Hindlimb muscle (tissue), 1 donor: ENCODE data around the gene SESTD1. TPM values are rescaled to one million over a fixed set of nuclear protein-coding genes. Genes with fewer than 3 reads are reported as not detected.

Experiments
- DNase-seq: peaks from one replicate; pipeline ENCODE4 v3.0.0-alpha.2; 2013
- polyA plus RNA-seq: library from polyadenylated mRNA; unstranded; fragments of 120-200 nt; gene quantifications from one replicate; pipeline ENCODE4 v1.2.1, GENCODE V29; 2013; ENCODE audit not compliant: insufficient read length

Gene SESTD1, protein sequence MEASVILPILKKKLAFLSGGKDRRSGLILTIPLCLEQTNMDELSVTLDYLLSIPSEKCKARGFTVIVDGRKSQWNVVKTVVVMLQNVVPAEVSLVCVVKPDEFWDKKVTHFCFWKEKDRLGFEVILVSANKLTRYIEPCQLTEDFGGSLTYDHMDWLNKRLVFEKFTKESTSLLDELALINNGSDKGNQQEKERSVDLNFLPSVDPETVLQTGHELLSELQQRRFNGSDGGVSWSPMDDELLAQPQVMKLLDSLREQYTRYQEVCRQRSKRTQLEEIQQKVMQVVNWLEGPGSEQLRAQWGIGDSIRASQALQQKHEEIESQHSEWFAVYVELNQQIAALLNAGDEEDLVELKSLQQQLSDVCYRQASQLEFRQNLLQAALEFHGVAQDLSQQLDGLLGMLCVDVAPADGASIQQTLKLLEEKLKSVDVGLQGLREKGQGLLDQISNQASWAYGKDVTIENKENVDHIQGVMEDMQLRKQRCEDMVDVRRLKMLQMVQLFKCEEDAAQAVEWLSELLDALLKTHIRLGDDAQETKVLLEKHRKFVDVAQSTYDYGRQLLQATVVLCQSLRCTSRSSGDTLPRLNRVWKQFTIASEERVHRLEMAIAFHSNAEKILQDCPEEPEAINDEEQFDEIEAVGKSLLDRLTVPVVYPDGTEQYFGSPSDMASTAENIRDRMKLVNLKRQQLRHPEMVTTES
- 36.0 TPM for polyA plus RNA-seq

GRCh38 chr2:179264368-179265081, at the start of gene SESTD1:
SESTD1 (minus strand) TSS chr2:179264832; CDS start chr2:179191841, 72,991 bp downstream.
- peak; percentile 78 for DNase-seq

GRCh38 chr2:179313057-179313456, 48.4 kb upstream of the SESTD1 start:
- DNase-seq: no peak

DNA sequence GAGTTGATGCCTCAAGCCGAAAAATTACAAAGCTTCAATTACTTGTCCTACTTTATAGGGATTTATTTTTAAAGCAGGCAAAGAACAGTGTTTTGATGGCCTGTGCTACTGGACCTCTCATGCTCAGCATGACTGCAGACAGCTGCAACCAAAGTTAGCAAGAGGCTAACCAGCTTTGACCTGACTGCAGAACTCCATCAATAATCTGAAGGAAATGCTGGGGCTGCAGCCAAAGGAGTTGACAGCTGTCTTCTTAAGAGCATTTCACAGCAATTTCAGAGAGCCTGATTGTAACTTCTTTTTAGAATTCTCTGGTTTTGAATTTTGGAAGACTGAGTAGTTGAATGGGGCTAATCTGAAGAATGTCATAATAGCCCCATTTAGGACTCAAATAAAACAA, 46.5 kb upstream of the SESTD1 start:
- peak; percentile 39 for DNase-seq

DNA sequence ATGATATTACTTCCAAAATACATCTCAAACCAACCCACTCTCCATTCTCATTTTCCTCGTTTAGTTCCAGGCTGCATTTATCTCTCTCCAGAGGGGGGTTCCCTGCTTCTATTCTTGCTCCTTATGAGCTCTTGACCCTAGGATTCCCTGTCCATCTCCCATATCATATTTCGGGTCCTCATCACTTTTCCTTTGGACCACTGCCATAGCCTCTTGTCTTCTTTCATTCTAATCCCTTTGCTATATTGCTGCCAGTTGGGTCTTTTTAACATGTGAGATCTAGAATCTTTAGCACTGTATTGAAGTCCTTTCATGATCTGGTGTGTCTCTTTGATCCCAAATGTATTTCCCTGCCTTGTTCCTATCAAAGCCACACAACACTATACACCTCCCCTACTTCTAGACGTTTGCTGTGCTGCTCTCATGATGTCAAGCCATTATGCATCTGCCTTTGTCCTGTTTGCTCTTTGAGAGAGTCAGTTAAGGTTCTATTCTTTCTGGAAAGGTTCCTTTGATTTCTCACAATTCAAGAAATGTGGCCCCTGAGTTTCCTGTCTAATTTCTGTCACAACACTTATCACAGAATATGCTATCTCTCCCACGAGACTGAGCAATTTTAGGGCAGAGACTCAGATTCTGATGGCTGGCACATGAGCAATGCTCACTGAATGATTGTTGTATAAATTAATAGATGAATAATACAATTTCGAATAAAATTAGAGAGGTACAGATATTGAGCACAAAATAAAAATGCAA, 43.2 kb upstream of the SESTD1 start:
- DNase-seq: no peak

- DNase-seq: no peak
These were observed 40.5 kb upstream of the SESTD1 start for GRCh38 chr2:179305125-179305524.

DNA sequence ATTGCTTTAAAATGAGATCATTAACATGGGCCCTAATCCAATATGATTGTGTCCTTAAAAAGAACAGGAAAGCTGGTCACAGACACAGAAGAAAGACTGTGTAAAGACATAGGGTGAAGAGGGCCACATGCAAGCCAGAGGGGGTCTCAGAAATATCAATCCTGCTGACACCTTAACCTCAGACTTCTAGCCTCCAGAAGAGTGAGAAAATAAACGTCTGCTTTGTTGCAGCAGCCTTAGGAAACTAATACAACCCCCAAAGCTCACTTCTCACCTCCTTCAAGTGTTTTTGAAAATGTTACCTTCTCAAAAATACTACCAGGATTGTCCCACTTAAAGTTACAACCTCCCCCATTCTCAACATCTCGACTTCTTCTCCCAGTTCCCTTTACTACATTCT, 39.8 kb upstream of the SESTD1 start:
- DNase-seq: no peak

GRCh38 chr2:179302764-179303571, 38.3 kb upstream of the SESTD1 start:
- peak; percentile 52 for DNase-seq

- DNase-seq: no peak
These were observed 37.5 kb upstream of the SESTD1 start for GRCh38 chr2:179302149-179302548.

DNA sequence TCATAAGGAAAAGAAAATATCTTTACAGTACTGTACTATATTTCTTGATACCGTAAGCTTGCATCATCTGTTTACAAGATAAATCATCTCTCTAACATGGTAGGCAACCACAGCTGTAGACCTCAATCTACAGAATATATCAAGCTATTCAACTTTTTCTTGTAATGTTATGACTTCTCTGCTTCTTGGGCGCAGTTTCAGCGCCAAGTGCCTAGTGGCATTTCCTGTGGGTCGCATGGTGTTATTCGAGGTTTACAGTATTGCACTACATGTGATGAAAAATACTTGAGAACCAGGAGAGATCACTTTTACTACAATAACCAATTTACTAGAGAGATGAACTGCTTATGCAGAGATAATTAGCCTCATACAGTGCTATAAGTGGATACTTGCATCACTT, 34.0 kb upstream of the SESTD1 start:
- no peak for DNase-seq

DNA sequence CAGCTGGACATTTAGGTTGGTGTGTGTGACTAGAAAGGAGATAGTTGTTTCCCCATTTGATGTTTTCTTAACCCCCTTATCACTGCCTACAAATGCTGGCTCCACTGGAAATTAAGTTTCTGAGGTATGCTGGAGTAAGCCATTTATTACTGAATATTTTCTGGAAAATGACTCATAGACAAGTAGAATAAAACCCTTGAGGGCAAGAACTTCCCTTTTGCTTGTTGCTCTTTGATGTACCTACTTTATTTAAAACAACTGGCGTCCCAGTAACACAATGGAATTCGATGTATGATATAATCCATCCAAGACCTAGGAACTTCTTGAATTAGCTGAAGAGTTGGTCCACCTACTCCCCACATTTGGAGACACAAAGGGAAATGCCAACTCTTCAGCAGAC, 33.3 kb upstream of the SESTD1 start:
- DNase-seq: no peak

- no peak for DNase-seq
These were observed 25.7 kb upstream of the SESTD1 start for GRCh38 chr2:179290329-179290728.

DNA sequence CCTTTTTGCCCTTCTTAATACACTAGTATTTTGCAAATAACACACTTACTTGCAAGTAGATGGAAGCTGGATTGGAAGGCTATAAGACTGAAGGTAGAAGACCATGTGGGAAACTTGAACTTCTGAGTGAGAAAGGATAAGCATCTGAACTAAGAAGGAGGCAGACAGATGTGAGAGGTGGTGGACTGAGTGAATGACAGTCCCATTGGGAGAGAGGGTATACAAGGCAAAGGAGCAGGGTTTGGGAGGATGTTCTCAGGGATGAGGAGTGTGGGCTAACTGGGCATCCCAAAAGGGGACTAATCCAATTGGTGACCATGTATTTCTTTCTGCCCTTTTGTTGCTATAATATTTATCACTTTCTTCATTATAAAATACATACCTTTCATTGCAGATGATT, 20.4 kb upstream of the SESTD1 start:
- DNase-seq: no peak

DNA sequence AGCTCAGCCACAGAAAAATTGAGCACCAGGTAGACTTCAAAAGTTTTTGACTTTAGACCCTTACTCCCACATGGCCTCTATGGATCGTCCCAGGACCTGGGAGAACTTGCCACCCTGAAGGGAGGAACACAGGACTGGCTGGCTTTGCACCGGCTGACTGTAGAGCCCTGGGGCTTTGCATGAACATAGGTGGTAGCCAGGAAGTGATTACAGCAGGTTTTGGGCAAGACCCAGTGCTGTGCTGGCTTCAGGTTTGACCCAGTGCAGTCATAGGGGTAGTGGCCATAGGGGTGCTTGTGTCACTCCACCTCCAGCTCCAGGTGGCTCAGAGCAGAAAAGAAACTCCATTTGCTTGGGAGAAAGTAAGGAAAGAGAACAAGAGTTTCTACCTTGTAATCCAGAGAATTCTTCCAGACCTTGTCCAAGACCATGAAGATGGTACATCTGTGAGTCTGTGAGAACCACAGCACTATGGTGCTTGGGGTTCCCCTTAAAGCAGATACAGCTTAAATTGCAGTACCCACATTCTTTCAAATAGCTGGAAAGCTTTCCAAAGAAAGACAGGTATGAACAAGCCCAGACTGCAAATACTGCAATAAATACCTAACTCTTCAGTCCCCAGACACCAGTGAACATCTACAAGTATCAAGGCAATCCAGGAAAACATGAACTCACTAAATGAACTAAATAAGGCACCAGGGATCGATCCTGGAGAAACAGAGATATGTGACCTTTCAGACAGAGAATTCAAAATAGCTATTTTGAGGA, 13.0 kb upstream of the SESTD1 start:
- no peak for DNase-seq

GRCh38 chr2:179275253-179276012, 10.8 kb upstream of the SESTD1 start:
- no peak for DNase-seq

DNA sequence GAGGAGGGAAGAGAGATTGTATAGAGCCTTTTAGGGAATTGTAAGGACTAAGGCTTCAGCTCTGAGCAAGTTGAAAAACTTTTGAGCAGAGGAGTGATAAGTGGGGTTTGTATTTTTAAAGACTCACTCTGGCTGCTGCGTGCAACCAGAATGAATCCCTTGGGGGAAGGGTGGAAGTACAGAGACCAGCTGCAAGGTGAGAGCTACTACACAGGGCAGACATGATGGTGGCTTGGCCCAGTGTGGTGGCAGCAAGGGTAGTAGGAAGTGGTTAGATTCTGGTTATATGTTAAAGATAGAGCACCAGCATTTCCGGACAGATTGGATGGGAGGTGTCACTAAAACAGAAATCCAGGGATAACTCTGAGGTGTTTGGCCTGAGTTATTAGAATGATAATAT, 10.1 kb upstream of the SESTD1 start:
- DNase-seq: no peak

DNA sequence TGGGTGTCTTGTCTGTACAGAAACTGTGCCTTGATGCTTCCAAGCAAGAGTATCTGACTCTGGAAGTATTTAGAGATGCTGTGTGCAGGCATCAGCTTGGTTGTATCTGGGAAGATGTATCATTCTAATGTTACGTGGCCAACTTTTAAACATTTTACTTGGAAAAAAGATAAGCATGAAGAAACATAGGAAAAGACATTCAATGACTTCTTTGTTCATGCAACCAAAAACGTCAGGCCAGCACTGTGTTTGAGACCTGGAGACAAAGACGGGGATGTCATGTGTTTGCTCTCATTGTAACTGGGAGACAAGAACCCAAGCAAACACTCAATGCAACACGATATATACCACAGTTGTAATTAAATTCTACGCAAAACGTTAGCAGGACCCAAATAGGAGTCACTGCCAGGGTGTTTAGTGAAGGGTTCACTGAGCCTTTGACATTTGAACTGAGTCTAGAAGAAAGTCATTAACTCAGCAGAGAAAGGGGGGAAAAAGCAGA, 8.9 kb upstream of the SESTD1 start:
- DNase-seq: no peak

DNA sequence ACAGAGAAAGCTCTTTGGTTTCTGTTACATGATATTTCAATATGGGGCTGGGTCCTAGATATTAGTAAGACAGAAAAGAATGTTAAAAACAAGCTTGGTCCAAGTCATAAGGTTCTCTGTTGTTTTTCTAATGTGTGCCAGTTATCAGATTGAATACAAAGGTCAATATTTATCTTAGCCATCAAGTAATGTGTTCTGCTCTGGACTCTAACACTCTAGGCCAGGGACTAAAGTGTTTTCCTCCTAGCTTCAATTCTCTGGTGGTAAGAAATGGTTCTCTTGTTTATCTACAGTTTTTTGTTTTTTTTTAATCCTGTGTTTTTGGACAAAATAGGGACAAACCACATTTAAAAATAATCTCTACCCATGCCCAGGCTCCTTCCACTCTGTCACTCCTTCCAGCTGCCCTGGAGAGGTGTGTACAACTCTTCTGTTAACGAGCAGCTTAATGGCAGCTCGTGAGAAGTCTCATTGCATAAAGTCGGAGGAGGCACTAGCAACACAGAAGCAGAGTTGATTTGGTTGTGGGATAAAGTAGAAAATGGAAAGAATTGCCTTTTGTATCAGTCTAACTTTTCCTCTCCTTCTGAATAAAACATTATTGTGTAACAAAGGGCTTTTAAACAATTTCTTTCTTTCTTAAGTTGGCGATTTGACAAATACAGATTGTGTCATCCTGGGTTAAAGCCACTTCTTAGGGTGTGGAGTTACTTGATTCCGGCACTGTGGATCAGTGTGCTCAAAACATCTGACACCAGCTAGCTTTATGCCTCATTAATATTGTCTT, 8.0 kb upstream of the SESTD1 start:
- peak; percentile 54 for DNase-seq

- no peak for DNase-seq
These were observed 6.1 kb upstream of the SESTD1 start for GRCh38 chr2:179270689-179271088.
